Neural crest cell (in vitro differentiated cells): ENCODE results near the gene ADAMTSL5. TPM values are rescaled to one million over a fixed set of nuclear protein-coding genes. Genes with fewer than 3 reads are reported as not detected.

ENCODE experiments used
- total RNA-seq: library from RNA; stranded (reverse); gene quantifications from 2 replicates; pipeline ENCODE4 v1.2.1, GENCODE V29; 2021

Gene ADAMTSL5
- total RNA-seq, 1 donor from 2014 or later: not detected

Other genes starting within 250 kb of the ADAMTSL5 start
- 414 and 421 TPM in 2 replicates for gene CIRBP, start 243.7 kb downstream of the ADAMTSL5 start, total RNA-seq
- gene FAM174C, start 237.5 kb downstream of the ADAMTSL5 start, total RNA-seq: 33.3 and 36.6 TPM in 2 replicates
- gene EFNA2, start 227.1 kb downstream of the ADAMTSL5 start, total RNA-seq: 28.0 and 31.0 TPM in 2 replicates
- 89.7 and 90.6 TPM in 2 replicates for gene NDUFS7, start 129.1 kb downstream of the ADAMTSL5 start, total RNA-seq
- 42.6 and 45.6 TPM in 2 replicates for gene GAMT, start 111.5 kb downstream of the ADAMTSL5 start, total RNA-seq
- gene DAZAP1, start 105.4 kb downstream of the ADAMTSL5 start, total RNA-seq: 146 and 157 TPM in 2 replicates
- 1,578 and 1,580 TPM in 2 replicates for gene RPS15, start 74.6 kb downstream of the ADAMTSL5 start, total RNA-seq
- gene APC2, start 62.9 kb downstream of the ADAMTSL5 start, total RNA-seq: 39.2 and 43.0 TPM in 2 replicates
- gene C19orf25, start 33.8 kb downstream of the ADAMTSL5 start, total RNA-seq: 34.5 and 41.5 TPM in 2 replicates
- gene PCSK4, start 22.7 kb downstream of the ADAMTSL5 start, total RNA-seq: 10.4 and 11.7 TPM in 2 replicates
- gene REEP6, start 21.8 kb downstream of the ADAMTSL5 start, total RNA-seq: 8.2 and 8.7 TPM in 2 replicates
- not detected in 2 replicates for gene PLK5, start 11.1 kb upstream of the ADAMTSL5 start, total RNA-seq
- 102 and 103 TPM in 2 replicates for gene MEX3D, start 55.3 kb upstream of the ADAMTSL5 start, total RNA-seq
- 157 and 168 TPM in 2 replicates for gene MBD3, start 79.8 kb upstream of the ADAMTSL5 start, total RNA-seq
- 149 and 165 TPM in 2 replicates for gene UQCR11, start 92.4 kb upstream of the ADAMTSL5 start, total RNA-seq
- gene TCF3, start 139.6 kb upstream of the ADAMTSL5 start, total RNA-seq: 348 and 354 TPM in 2 replicates
- 0.93 and 1.0 TPM in 2 replicates for gene ONECUT3, start 240.5 kb upstream of the ADAMTSL5 start, total RNA-seq